GM19099 (cell line): ENCODE measurements around the gene ATG7.
A peak's percentile ranks its signal among the peaks of the same experiment; 100 is the strongest.

Experiments
- POLR2A ChIP-seq: IDR thresholded peaks from 3 replicates; pipeline ENCODE4 v1.6.1; 2011; ENCODE audit warnings: low read depth; ENCODE audit not compliant: insufficient read length; ENCODE audit errors: extremely low read depth

The ATG7 gene, protein sequence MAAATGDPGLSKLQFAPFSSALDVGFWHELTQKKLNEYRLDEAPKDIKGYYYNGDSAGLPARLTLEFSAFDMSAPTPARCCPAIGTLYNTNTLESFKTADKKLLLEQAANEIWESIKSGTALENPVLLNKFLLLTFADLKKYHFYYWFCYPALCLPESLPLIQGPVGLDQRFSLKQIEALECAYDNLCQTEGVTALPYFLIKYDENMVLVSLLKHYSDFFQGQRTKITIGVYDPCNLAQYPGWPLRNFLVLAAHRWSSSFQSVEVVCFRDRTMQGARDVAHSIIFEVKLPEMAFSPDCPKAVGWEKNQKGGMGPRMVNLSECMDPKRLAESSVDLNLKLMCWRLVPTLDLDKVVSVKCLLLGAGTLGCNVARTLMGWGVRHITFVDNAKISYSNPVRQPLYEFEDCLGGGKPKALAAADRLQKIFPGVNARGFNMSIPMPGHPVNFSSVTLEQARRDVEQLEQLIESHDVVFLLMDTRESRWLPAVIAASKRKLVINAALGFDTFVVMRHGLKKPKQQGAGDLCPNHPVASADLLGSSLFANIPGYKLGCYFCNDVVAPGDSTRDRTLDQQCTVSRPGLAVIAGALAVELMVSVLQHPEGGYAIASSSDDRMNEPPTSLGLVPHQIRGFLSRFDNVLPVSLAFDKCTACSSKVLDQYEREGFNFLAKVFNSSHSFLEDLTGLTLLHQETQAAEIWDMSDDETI

DNA sequence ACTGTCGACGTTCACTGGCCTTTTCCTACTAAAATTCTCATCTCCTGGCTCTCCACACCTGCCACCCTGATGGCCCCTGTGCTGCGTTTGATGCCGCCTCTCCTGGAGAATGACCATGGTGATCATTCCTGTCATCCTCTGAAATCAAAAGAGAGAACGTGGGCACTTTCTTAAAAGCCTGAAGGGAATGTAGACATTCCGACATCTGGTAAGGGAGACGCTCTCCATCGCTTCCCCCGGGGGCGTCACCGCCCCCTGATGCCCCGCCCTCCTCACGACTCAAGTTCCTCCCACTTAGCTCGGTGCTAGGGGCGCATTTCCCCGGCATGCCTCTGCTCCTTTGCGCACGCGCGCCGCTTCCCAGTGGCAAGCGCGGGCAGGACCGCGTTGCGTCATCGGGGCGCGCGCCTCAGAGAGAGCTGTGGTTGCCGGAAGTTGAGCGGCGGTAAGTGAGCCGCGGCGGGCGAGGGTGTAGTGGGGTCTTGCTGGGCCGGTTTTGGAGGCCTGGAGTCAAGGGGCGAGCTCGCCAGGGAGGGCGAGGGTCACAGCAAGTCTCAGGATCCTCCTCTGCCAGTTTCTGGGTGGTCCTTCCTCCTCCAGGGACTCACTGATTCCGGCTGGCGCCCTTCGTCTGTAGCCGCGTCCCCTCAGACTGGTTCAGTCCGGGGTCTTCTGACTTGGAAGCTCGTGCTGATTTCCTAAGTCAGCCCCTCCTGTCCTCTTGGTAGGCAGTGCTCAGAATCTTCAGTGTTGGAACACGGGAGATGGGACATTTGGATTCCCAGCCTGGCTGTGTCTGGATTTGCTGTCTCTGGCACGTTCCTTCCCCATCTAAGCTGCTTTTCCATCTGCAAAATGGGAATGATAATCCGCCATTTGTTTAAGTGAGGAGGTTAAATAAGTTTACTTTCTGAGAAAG is at the start of gene ATG7:
Gene ATG7, plus strand, starts transcription at position 412 of the 919 bp plus-strand sequence. CDS start 26,299 bp downstream, outside the sequence.
- TF ChIP-seq POLR2A = peak; percentile 95

DNA sequence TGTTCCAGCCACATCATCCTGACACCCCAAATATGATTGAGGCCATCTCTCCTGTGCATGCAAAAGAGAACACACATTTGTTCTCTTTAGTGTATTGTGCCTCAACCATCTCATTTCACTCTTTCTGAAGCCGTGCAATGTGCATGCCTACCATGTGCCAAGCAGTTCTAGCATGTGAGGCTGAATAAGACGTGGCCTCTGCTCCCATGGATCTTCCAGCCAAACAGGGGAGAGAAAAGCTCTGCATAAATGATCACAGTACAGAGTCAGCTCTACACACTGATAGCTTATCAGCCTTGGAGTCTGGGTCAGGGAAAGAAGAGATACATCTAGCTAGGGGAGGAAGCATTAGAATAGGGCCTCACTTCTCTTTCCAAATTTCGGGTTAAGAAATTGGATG is 48.2 kb upstream of the ATG7 start:
- no peak for TF ChIP-seq POLR2A

DNA sequence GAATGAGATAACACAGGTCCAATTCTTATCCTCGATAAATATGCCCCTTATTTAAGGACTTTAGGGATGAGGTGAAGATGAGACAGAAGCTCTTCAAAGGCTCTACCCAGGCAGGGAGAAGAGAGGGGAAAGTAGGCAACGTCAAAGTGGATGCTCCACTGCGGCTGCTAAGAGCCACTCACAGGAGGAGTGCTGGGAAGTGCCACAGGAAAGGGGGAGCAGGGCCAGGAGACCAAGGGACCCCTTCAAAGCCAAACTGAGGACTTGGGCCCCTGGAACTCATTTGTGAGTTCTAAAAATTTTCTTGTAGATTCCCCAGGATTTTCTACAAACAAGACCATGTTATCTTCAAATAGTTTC is 47.3 kb upstream of the ATG7 start:
- no peak for TF ChIP-seq POLR2A

DNA sequence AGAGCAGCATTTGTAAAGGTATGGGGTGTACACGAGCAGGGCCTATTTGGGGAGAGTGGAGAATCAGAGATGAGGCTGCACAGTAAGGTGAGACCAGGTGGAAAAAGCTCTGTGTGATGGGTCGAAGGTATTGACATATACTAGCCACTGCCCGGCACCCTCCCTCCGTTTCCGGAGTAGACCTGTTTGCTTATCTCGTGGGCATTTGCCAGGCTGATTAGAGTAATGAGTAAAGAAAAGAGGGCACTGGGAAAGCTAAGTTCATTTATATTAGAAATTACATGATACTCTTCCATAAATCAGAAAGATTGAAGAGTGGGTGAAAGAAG is 46.2 kb upstream of the ATG7 start:
- no peak for TF ChIP-seq POLR2A

DNA sequence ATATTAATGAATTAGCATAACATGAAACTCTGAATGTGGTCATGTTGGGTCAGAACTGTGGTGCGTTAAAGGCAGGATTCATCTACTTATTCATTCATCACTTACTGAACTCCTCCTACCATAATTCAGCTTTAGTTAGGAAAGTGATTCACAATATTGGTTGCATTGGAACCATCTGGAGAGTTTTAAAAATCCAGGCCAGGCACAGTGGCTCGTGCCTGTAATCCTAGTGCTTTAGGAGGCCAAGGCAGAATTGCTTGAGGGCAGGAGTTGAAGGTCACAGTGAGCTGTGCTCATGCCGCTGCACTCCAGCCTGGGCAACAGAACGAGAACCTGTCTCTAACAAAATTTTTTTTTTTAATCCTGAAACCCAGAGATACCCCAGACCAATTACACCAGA is 44.2 kb upstream of the ATG7 start:
- no peak for TF ChIP-seq POLR2A

DNA sequence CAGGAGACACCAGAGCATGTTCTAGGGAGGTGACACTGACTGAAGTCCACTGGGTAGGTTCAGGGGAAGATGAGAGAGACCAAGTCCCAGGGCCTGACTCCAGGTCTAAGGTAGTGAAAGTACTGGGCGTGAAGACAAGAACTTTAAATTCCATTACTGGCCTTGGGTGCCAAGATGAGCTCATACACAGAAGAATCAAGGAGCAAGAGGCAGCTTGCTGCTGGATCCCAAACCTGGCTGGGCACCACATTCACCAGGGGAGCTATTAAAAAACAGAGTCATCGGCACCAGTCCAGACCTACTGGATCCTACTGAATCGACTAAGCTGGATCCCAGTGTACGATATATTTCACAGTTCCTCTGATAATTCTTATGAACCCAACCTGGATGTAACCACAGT is 42.1 kb upstream of the ATG7 start:
- no peak for TF ChIP-seq POLR2A

DNA sequence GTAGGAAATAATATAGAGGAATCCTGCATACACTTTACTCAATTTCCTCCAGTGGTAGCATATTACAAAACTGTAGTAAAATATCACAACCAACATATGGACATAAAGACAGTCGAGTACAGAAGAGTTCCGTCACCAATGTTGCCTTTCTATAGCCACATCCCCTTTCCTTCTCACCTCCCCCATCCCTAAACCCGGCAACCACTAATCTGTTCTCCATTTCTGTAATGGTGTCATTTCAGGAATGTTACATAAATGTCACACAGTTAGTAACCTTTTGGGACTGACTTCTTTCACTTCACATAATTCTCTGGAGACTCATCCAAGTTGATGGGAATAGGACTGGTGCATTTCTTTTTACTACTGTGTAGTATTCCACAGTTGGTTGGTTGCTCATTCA is 41.4 kb upstream of the ATG7 start:
- no peak for TF ChIP-seq POLR2A

DNA sequence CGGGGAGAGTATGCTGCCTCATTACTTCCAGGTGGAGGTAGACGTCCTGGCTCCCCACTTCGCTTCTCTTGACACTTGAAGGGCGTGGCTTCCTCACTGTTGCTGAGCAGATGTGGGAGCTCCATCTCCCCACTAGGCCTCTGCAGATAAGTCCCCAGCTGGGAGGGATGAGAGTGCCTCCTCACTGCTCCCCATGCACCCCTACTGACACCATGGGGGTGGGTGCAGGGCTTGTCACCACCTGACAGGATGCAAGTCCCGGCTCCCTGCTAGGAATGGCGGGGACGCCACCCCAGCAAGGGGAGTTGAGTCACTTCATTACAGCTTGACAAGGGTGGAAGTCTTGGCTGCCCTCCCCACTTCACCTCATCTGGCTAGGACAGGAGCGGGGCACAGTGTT is 36.8 kb upstream of the ATG7 start:
- no peak for TF ChIP-seq POLR2A

DNA sequence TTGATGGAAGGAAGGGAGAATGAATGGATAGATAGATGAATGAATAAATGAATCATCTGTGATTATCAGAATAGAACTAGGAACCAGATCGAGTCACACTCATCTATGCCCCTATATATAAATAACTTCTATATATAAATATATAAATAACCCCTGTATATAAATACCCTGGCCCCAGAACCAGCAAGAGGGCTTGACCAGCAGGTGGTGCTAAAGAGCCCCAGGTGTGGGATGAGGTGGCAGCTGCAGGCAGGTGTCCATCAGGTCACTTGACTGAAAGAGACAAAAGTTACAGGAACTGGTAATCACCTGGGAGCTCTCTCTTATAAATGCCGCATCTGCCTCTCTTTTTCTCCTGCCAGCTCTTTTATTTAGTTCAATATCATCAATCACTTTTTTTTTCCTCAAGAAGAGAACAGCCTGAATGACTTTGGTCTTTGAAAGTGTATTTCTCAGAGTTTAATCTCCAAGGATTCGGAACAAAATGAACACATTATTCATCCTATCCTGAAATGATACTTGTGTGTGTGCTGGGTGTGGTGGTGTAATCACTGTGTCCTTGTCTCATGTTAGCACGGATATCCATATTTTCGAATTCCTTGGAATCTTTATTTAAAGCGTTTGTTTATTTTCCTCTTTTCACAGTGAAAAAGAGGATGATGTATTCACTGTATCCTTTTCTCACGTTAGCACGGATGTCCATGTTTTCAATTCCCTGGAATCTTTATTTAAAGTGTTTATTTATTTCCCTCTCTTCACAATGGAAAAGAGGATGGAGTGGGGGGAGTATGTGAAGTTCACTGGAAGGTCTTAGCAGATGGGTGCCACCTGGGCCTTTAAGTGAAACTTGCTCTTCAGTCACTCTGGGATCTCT is 35.4 kb upstream of the ATG7 start:
- TF ChIP-seq POLR2A = no peak

DNA sequence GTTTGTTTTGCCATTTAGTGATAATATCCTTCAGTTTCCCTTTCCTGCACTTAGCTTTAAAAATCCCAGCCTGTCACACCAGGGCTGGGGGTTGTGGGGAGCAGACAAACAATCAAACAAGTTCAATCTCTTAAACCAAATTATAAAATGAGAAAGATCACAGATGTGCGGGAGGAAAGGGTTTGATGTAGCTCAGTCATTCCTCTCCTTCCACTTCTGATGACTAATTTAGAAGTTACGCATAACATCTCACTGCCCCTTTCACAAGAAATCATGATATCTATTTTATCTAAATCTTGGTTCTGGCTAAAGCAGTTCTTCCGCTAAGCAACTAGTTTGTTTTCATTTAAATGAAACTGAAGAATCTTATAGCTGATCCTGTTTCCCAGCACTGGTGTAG is 34.1 kb upstream of the ATG7 start:
- TF ChIP-seq POLR2A = no peak

DNA sequence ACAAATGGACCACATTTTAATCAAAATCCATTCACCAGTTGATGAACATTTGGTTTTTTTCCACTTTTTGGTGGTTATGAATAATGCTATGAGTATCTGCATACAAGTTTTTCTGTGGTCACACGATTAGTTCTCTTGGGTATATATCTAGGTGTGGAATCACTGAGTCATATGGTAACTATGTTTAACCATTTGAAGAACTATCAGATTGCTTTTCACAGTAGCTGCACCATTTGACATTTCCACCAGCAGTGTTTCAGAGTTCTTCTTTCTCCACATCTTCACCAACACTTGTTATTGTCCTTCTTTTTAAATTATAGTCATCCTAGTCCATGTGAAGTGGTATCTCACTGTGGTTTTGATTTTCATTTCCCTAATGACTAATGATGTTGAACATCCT is 33.3 kb upstream of the ATG7 start:
- no peak for TF ChIP-seq POLR2A

DNA sequence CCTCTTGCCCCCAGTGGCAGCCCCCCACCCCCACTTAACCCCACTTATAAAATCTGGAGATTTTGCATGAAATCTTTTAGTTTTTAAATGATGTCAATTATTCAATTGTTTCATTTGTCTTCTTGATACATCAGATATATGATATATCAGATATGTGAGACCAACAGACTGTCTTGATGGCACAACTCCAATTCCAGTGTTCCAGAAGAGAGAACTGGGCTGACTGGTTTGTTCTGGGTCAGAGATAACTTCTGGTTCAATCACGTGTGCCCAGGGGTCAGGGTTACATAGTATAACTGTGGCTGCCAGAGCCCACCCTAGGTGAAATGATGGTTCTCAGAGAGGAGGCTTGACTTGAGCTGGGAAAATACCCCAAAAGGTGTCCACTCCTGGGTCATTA is 32.4 kb upstream of the ATG7 start:
- no peak for TF ChIP-seq POLR2A

DNA sequence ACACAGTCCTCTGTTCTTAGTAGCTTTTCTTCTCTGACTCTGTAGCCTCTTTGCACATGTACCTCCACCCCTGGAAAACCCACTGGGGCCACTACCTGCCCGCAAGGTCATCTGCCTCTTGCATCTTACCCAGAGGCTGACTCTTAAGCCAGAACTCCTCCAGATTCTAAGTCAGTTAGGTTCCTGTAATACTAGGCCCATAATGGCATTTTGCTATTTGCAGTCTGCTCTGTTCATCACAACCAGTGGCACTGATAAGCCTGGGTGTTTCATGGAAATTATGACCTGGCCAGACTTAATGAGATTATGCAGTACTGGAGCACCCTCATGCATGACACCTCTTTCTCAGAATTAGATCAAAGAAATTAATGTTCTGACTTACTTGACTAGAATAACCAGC is 31.7 kb upstream of the ATG7 start:
- no peak for TF ChIP-seq POLR2A

DNA sequence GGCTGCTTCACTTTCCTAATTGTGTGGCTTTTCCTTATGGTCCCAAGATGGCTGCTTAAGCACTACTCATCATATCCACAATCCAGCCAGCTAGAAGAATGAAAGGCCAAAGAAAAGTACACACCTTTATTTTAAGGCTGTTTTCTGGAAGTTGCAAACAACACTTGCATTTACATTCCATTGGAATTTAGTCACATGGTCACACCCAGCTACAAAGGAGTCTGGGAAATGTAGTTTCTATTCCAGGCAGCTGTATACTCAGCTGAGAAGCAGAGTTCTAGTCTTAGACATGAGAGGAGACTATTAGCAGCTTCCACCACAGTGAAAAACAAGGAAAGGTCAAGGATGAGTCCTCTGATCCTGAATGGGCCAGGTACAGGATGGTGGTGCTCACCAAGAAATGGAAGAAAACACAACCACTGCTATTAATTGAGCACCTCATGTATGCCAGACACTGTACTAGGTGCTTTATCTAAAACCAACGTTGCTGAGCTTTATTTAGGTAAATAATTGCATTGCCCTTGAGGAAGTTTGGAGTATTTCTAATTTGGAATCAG is 28.0 kb upstream of the ATG7 start:
- no peak for TF ChIP-seq POLR2A
